A673 (cell line): ENCODE measurements around the gene CDIPT. TPM values are rescaled to one million over a fixed set of nuclear protein-coding genes. Genes with fewer than 3 reads are reported as not detected.
"Not testable (repeated sequence)": the region's sequence is repeated elsewhere in the genome, so short reads cannot be mapped to it uniquely, and the experiment has no call there.

Experiments used
- BruUV-seq: library from RNA; stranded (reverse); fragments of 400-500 nt; replicated peaks from 2 replicates; lab custom pipeline; 2021; lab: Mats Ljungman, UMichigan
- CTCF ChIA-PET: fragments of 300-600 bp; sonication (Branson Sonifier 250); formaldehyde crosslinking; loops from one replicate; lab custom pipeline; 2022; ENCODE audit warnings: antibody characterized with exemption; lab: Charles Lee
- POLR2A ChIA-PET: fragments of 300-600 bp; sonication (Branson Sonifier 250); formaldehyde crosslinking; loops from one replicate; lab custom pipeline; 2022; ENCODE audit warnings: antibody characterized with exemption; ENCODE audit not compliant: low non-redundant PET; lab: Charles Lee
- DNase-seq: peaks from one replicate; pipeline ENCODE4 v3.0.0-alpha.2; 2015; ENCODE audit warnings: low spot score
- H3K27ac ChIP-seq: fragments of 200-600 bp; sonication (generic); 2 replicates; pipeline ENCODE4 v1.5.1; 2016; ENCODE audit warnings: mixed run types, low read depth, mild to moderate bottlenecking, mixed read lengths, antibody characterized with exemption, low read length; ENCODE audit not compliant: poor library complexity, severe bottlenecking
- H3K27me3 ChIP-seq: fragments of 200-600 bp; sonication (generic); replicated peaks from 2 replicates; pipeline ENCODE4 v1.6.1; 2017; ENCODE audit warnings: mixed run types, low read depth, mild to moderate bottlenecking, mixed read lengths, antibody characterized with exemption, low read length; ENCODE audit not compliant: insufficient read depth, poor library complexity
- H3K36me3 ChIP-seq: fragments of 200-600 bp; sonication (generic); 2 replicates; pipeline ENCODE4 v1.6.1; 2016; ENCODE audit warnings: mixed run types, mild to moderate bottlenecking, mixed read lengths, antibody characterized with exemption, low read length; ENCODE audit not compliant: insufficient read depth, poor library complexity, severe bottlenecking
- H3K4me1 ChIP-seq: fragments of 200-600 bp; sonication (generic); 2 replicates; pipeline ENCODE4 v1.6.1; 2017; ENCODE audit warnings: mixed run types, mild to moderate bottlenecking, mixed read lengths, antibody characterized with exemption, low read length; ENCODE audit not compliant: insufficient read depth, poor library complexity, severe bottlenecking
- H3K4me3 ChIP-seq: fragments of 200-600 bp; sonication (generic); 2 replicates; pipeline ENCODE4 v1.5.1; 2016; ENCODE audit warnings: low read depth, mixed run types, mild to moderate bottlenecking, mixed read lengths, low read length; ENCODE audit not compliant: poor library complexity, severe bottlenecking
- H3K9me3 ChIP-seq: fragments of 200-600 bp; sonication (generic); 2 replicates; pipeline ENCODE4 v1.6.1; 2016; ENCODE audit warnings: mixed run types, low read depth, mild to moderate bottlenecking, mixed read lengths, antibody characterized with exemption, low read length; ENCODE audit not compliant: poor library complexity, severe bottlenecking
- EZH2 ChIP-seq: fragments of 200-600 bp; sonication (generic); IDR thresholded peaks from 2 replicates; pipeline ENCODE4 v1.6.1; 2017; ENCODE audit warnings: borderline replicate concordance, low read depth, mild to moderate bottlenecking, mixed read lengths, antibody characterized with exemption, low read length; ENCODE audit not compliant: poor library complexity, severe bottlenecking
- intact Hi-C: fragments of 100-400 bp; cut with micrococcal nuclease; formaldehyde crosslinking; loops from one replicate; pipeline ENCODE4 v1.10.0; 2022; ENCODE audit not compliant: unreplicated experiment
- total RNA-seq: library from RNA; stranded (reverse); gene quantifications from 2 replicates; pipeline ENCODE4 v1.2.3, GENCODE V29; 2021
- TF ChIP-seq, protein P1 (sequence below): fragments of 300-800, 200-600 bp; sonication (generic); conservative IDR thresholded peaks from 2 replicates; pipeline ENCODE4 v1.5.1; 2017; ENCODE audit warnings: low read depth, mild to moderate bottlenecking, antibody characterized with exemption, low read length, moderate library complexity, mixed read lengths

CDIPT gene
- total RNA-seq, 1 experiment from 2014 or later = 51.7 TPM

DNA sequence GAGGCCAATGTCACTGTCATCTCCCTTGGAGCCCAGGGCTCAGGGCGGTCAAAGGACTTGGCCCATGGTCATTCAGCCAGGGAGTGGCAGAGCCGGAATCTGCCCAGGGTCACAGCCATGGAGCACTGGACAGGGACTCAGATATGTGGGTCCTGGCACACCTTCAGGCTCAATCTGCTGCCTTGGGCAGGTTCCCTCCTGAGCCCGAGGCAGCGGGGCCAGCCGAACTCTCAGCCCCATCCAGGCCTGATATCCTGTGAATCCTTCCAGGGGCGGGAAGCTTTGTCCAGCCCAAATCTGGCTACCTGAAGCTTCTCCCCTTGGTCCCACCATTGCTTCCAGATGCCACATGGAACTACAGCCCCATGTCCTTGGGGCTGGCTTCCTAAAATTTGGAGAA, 12.2 kb upstream of the CDIPT start:
- no peak for DNase-seq
- no TSS peak for BruUV-seq

DNA sequence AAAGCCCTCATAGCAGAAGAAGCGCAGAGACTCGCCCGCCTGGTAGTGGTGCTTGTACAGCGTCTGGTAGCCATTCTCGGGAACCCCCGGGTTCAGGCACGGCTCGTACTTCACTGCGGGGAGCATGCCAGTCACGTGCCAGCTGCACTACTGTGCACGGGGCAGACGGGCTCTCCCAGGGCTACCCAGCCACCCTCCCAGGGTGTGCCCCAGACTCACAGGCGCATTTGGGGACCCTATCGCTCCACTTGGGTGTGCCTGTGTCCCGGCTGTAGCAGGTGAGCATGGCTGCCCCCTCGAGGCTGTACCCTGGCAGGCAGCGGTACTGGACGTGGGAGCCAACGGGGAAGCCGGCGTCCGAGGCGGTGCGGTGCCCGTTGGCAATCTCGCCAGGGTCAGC, 10.3 kb upstream of the CDIPT start:
- CTCF ChIA-PET = no interaction called here
- peaks cover 15% of the 10 kb centered on the region for H3K4me1 ChIP-seq
- H3K27me3 ChIP-seq = no peaks in the 10 kb centered on the region
- TF ChIP-seq, protein P1, sequence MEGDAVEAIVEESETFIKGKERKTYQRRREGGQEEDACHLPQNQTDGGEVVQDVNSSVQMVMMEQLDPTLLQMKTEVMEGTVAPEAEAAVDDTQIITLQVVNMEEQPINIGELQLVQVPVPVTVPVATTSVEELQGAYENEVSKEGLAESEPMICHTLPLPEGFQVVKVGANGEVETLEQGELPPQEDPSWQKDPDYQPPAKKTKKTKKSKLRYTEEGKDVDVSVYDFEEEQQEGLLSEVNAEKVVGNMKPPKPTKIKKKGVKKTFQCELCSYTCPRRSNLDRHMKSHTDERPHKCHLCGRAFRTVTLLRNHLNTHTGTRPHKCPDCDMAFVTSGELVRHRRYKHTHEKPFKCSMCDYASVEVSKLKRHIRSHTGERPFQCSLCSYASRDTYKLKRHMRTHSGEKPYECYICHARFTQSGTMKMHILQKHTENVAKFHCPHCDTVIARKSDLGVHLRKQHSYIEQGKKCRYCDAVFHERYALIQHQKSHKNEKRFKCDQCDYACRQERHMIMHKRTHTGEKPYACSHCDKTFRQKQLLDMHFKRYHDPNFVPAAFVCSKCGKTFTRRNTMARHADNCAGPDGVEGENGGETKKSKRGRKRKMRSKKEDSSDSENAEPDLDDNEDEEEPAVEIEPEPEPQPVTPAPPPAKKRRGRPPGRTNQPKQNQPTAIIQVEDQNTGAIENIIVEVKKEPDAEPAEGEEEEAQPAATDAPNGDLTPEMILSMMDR = no peak
- TF ChIP-seq EZH2 = no peak
- no peak overlapping the region for H3K27ac ChIP-seq
- intact Hi-C loops = no loop called here
- H3K36me3 ChIP-seq = no peaks in the 10 kb centered on the region
- no peak overlapping the region for H3K4me3 ChIP-seq
- H3K9me3 ChIP-seq = no peaks in the 10 kb centered on the region
- DNase-seq = no peak
- BruUV-seq = no TSS peak
- POLR2A ChIA-PET = no interaction called here

More for the DNA sequence above, 12.2 kb upstream of the CDIPT start:
- Histone ChIP-seq H3K27me3 (no peaks in the 10 kb centered on the region), H3K36me3 (no peaks in the 10 kb centered on the region), H3K4me1 (peaks cover 15% of the 10 kb centered on the region), H3K27ac (no peak overlapping the region), H3K4me3 (no peak overlapping the region), H3K9me3 (no peaks in the 10 kb centered on the region)
- TF ChIP-seq, protein P1 = no peak
- no peak for TF ChIP-seq EZH2
- intact Hi-C loops = no loop called here
- ChIA-PET CTCF (no interaction called here), POLR2A (no interaction called here)

DNA sequence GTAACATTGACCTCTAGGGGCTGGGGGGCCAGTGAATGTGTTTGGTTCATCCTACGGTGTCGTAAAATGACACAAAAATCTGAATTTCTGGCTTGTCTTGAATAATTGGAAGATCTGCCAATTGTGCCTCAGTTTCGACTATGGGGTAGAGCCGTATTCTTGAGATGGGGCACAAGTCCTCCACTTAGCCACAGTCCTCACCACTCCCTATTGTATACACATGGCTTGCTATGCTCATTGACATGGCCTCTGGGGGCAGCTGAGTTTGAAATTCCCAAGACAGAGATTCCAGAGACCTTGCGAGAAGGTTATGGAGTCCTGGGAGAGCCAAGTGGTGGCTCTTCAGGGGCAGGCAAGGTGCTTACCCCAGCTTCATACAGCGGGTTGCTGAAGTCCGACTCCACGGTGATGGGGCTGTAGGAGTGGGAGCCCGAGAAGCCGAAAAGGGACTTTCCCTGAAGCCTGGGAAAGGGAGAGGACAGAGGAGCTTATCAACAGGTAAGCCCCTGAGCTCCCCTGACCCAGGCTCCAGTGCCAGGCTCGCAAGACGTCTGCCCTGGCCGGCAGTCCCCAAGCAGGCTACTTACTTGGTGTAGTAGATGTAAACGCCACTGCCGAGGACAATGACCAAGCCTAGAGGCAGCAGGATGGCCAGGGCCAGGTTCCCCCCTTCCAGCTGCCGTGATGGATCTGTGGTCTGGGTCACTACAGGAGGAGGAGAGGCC, 9.0 kb upstream of the CDIPT start:
- POLR2A ChIA-PET = no interaction called here
- peaks cover 10% of the 10 kb centered on the region for H3K4me1 ChIP-seq
- DNase-seq = no peak
- H3K9me3 ChIP-seq = no peaks in the 10 kb centered on the region
- no peaks in the 10 kb centered on the region for H3K36me3 ChIP-seq
- CTCF ChIA-PET = interaction anchor here (0.6 to 1.5 kb wide), 2 partner anchors 24 to 161 kb away, joined by 3 to 4 read pairs; no protein-coding TSS in a partner anchor
- TF ChIP-seq, protein P1 = no peak
- no peak for TF ChIP-seq EZH2
- no peak overlapping the region for H3K27ac ChIP-seq
- H3K4me3 ChIP-seq = no peak overlapping the region
- intact Hi-C loops = no loop called here
- H3K27me3 ChIP-seq = no peaks in the 10 kb centered on the region
- BruUV-seq = no TSS peak

DNA sequence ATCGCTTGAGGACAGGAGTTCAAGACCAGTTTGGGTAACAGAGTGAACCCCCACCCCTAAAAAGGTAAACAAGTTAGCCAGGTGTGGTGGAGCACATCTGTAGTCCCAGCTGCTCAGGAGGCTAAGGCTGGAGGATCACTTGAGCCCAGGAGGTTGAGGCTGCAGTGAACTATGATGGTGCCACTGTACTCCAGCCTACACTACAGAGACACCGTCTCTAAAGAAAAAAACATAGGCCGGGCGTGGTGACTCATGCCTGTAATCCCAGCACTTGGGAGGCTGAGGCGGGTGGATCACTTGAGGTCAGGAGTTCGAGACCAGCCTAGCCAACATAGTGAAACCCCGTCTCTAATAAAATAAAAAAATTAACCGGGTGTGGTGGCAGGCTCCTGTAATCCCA, 6.0 kb upstream of the CDIPT start:
- intact Hi-C loops = loop anchor here (10.0 kb wide), 1 partner anchor 54 kb away; the partner anchor contains the start of genes PAGR1 and PRRT2
- DNase-seq = not testable (repeated sequence)
- CTCF ChIA-PET = interaction anchor here (1.0 kb wide), 1 partner anchor 21 kb away, joined by 7 read pairs; no protein-coding TSS in a partner anchor

More for the DNA sequence above, 6.0 kb upstream of the CDIPT start:
- H3K9me3 ChIP-seq, H3K27me3 ChIP-seq, H3K4me3 ChIP-seq, H3K36me3 ChIP-seq, POLR2A ChIA-PET, BruUV-seq, H3K27ac ChIP-seq, H3K4me1 ChIP-seq: not testable (repeated sequence)
